Activated gamma-delta T cell treated with Interleukin-2 at 50 U/mL for 16 hours (primary cell): ENCODE measurements around the gene KCTD17.
A peak's percentile ranks its signal among the peaks of the same experiment; 100 is the strongest.

ENCODE experiments used
- DNase-seq: peaks from one replicate; pipeline ENCODE4 v3.0.0-alpha.2; 2020

Gene KCTD17

DNA sequence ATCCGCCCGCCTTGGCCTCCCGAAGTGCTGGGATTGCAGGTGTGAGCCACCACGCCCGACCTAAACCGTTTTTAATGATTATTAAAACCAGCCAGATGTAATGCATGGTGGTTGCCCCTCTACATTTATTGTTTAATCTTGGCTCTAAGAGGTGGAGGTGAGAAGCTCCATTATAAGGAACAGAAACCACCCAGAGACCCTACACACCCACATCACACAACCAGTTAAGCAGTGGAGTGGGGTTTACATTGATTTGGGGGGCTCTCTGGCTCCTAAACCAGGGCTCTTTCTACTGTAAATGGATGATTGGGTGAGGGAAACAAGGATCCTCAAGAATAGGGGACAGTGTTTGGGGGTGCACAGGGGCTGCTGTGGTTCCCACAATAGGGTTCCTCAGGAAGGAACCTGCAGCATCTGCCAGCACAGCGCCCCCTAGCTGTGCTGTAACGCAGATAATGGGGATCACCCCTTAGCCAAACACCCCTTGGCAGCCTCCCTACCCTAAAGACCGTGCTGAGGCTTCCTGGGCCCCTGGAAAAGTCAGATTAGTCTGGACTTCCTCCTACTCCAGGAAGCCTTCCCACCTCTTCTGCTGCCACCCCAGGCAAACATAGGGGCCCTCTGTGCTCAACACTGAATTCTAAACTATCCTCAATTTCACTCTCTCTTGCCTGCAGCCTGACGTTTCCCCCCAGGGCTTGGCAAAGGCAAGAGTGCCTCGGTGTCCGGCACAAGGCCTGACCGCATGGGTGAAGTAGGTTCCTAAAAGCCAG is 29.6 kb upstream of the KCTD17 start:
- peak; percentile 52 for DNase-seq

DNA sequence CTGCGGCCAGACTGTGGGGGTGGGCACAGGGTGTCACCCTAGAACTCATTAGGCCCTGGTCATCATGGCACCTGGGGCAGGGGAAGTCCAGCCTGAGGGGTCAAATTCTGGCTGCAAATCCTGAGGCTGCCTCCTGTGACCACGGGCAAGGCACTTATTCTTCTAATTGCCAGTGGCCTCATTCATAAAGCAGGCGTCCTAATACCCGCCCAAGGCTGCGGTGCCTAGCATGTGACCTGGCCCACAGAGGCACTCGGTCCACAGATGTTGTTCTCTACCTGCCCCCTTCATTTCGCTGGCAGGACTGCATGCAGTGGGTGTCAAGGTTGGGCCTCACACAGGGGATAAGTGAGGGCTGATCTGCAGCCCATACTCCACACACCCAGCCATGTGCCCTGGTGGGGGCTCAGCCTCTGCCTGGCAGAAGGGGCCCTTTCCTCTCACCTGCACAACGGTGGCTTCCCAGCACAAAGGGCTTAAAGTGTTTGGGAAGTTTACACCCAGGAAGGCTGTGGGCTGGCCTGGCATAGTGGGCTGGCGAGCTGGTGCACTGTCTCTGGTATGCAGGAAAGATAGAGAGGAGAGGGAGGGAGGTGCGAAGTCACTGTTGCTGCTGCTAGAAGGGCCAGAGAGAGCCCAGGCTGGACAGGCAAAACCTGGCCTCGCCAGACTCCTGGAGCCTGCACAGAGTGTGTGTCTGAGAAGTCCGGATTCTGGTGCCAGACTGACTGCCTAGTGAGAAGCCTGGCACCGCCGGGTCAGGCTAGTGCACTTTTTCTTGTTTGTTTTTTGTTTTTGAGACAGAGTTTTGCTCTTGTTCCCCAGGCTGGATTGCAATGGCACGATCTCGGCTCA is 28.8 kb upstream of the KCTD17 start:
- DNase-seq = no peak

DNA sequence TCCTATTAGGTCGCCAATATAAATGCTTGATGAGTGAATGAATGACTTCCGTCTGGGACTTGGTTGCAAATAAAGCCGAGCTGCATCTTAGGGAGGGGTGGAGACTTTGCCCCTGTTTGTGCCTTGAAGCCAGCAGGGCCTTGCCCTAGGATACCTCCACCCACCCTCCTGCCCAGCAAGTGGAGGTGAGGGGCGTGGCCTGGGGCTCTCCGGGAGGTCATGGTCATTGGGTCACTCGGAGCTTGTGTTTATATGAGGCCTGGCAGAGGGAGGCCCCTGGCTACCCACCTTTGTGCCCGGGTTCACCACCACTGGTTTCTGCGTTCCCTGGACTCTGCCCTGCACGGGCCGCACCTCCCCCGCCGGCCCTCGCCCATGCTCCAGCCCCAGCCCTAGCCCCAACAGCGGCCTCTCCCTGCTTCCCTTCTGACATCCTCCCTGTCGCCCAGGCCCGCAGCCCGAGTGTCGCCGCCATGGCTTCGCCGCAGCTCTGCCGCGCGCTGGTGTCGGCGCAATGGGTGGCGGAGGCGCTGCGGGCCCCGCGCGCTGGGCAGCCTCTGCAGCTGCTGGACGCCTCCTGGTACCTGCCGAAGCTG is 27.7 kb upstream of the KCTD17 start:
- no peak for DNase-seq

DNA sequence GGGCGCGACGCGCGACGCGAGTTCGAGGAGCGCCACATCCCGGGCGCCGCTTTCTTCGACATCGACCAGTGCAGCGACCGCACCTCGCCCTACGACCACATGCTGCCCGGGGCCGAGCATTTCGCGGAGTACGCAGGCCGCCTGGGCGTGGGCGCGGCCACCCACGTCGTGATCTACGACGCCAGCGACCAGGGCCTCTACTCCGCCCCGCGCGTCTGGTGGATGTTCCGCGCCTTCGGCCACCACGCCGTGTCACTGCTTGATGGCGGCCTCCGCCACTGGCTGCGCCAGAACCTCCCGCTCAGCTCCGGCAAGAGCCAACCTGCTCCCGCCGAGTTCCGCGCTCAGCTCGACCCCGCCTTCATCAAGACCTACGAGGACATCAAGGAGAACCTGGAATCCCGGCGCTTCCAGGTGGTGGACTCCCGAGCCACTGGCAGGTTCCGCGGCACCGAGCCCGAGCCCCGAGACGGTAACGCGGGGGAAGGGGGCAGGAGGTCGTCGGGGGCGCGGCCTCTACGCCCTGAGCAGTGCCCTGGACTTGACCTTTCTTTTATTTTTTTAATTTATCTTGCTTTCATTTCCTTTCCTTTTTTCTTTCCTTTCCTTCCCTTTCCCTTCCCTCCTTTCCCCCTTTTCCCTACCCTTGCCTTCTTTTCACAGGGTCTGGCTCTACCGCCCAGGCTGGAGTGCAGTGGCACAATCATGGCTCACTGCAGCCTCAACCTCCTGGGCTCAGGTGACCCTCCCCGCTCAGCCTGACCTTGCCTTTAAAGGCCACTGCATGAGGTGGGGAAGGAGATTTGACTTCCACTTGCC is 27.0 kb upstream of the KCTD17 start:
- no peak for DNase-seq

DNA sequence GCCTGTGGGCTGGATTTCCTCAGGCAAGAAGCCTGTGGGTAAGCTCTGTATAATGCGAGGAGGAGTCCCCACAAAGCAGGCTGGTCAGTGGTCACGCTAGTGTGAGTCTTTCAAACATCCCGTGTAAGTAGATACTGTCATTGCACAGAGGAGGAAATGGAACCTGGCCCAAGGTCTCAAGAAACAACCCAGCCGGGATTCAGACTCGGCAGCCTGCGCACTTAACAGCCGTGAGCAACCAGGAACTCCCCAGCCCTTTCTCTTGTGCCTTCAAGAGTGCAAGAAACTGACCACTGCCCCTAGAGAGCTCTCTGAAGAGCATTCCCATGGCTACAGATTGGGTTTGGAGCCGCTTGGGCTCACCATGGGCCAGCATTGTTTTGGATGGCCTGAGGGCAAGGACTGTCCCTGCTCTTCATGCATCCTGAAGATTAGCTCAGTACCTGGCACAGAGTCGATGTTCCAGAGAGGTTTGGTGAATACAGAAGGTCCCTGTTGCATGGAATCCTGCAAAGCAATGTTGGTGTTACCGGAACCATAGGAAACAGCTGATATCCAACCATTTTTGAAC is 26.0 kb upstream of the KCTD17 start:
- DNase-seq = no peak

DNA sequence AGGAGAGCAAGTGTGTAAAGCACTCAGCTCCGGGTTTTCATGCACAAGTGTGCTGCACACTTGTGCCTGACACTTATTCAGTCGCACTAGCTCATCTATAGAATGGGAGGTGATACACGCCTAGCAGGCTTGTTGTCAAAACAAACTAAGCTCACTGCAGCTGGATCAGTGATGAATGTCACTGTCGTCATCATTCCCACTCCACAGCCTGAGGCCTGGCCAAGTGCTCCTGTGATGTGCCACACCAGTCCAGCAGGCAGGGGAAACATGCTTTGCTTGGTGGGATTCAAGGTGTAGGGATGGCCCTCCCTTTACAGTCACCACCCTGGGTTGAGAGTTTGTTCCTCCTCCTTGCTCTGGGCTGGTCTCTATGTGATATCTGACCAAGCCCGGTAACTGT is 25.2 kb upstream of the KCTD17 start:
- DNase-seq = no peak

DNA sequence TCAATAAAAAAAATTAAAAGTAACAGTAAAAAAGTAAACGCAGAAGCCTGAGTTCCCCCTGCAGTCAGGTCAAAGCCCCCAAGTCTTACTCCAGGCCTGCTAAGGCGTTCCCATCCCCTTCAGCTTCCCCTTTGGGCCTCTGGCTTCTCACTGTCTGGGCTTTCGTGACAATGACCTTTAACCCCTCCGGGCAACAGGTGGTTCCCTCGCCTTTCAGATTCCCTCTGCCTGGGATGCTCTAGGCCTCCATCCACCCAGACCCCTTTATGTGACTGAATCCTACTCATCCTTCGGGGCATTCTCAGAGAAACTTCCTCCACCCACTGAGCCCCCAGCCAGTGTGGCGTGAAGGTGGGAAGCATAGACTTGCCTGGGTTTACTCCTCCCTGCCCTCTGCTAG is 24.0 kb upstream of the KCTD17 start:
- no peak for DNase-seq

DNA sequence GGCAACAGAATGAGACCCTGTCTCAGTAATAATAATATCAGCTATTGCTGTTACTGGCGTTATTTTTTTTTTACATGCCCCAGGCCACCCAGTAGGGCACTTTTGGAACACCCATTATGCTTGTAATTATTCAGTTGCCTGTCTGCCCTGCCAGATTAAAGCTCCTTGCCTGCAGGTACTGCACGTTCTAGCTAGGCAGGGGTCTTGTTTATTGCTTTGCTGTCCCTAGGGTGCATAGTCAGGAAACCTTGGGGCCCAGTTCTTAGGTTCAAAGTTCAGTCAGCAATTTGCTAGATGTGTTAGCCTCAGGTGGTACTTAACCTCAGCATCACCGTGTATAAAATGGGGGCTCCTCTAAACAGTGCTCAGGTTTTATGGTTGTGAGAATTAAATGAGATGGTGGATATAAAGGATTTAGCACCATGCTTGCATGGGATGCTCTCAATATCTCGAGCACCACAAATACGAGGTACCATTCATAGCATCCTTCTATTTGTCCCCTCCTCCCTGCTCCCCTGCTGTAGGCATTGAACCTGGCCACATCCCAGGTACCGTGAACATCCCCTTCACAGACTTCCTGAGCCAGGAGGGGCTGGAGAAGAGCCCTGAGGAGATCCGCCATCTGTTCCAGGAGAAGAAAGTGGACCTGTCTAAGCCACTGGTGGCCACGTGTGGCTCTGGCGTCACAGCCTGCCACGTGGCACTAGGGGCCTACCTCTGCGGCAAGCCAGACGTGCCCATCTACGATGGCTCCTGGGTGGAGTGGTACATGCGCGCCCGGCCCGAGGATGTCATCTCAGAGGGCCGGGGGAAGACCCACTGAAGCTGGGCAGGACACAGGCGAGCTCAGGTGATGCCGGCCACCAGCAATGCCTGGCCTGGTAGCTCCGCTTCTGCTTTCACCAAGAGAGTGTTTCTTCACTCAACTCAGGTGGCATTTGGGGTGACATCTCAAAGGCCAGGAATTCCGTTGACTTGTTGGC is 22.6 kb upstream of the KCTD17 start:
- no peak for DNase-seq

DNA sequence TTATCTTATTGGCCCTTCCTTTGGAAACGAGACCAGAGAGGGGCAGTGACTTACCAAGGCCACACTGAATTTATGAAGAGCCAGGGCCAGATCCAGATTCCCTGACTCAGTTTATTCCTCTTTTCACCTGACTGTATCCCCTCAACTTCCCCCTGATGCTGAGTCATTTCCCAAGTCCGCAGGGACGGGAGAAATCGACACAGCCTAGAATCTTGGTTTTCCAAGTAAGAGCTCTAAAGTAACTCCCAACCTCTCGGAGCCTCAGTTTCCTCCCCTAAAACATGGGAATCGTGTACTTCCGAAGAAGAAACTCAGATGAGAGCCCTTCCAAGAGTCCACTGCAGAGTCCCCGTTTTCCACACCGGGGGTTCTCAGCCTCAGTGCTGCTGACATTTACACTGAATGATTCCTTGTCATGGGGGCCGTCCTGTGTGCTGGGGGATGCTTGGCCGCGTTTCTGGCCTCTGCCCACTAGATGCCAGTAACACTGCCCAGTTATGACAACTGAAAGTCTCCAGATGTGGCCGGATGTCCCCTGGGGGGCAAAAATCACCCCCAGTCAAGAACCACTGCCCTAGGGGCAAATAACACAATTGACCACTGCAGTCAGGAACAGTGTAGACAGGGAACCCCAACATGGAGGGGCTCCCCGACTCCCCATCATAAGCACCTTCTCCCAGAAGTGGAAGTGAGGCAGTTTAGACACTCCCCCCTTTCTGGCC is 20.8 kb upstream of the KCTD17 start:
- DNase-seq = no peak

DNA sequence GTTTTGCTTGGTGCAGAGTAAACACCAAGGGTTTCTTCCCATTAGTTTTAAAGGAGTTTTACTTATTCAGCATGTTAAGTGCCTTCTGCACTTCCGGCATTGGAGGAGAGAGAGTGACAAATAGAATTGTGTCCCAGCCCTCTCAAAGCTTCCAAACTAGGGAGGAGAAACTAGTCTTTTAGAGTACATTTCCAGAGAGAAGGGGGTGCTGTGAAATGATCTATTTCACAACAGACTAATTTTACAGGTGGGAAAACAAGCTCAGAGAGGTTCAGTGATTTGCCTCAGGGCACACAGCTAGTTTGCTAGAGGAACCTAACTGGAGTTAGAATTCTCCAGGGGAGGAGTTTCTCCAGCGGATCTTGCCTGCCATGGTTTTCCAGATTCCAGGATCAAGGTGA is 19.4 kb upstream of the KCTD17 start:
- DNase-seq = no peak

DNA sequence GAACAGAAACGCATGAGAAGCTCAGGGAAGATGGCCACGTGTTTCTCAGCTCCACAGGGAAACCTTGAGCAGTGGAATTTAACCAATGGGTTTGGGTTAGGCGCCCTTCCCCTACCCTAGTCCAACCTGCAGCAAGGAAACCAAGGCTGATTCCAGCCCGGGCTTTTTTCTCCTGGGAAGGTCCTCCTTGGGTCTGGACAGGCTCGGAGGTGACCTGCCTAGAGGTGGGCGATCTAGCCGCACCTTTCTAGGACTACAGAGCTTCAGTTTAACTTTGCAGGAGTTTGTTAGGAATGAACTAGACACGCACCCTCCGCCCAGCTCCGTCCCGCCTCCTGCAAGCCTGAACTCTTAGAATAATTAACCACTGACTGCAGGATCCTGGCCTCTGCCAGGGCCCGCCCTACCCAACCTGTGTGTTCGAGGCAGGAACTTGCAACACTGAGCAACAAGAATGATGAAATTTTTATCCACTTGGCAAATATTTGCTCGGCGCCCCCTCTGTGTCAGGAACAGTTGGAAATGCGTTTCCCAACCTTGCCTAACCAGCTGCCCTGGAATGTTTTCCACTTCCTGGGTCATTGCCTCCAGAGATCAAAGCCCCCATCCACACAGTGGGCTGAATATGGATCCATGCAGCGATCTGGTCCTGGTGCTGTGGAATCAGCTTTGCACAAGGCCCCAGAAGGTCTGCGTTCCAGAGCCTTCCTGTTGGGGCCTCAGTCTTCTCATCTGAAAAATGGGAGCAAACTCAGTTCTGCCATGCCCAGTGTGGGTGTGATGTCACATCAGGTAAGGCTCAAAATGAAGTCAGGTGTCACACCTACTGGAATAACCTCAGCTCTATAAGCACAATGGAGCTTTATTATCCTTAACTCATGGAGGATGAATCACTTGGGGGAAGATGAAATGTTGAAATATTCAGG is 18.7 kb upstream of the KCTD17 start:
- no peak for DNase-seq

DNA sequence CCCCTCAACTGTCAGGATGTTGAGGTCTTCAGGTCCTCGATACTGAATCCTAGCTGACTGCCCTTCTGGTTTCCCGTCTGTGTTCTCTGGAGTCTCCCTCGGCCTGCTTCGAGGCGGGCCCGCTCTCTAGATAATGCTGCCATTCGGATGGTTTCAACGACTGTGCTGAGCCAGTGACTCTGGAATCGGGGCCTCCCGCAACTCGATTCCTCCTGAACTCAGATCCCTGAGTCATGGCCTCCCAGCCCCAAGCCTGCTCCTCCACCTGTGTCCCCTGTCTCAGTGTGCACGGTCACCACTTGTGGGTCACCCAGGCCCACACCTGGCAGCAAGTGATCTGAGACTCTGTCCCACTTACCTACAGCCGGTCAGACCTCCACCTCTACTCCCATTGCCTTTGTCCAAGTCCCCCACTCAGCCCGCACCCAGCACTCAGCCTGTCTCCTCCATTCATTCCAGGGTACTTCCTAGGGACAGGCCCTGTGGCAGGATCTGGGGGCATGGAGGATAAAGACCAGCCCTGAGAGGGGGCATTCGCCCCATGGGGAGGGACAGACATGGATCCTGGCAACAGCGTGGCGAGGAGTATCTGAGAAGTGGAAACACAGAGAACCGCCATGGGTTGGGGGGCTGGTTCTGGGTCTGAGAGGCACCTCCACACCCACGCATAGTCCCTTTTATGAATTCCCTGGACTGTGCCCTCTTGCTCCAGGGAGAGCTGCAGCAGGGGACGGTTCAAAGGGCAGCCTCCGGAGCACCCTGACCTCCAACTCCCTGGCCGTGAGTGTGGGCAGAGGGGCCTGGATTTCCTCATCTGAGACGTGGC is 17.7 kb upstream of the KCTD17 start:
- DNase-seq = no peak

DNA sequence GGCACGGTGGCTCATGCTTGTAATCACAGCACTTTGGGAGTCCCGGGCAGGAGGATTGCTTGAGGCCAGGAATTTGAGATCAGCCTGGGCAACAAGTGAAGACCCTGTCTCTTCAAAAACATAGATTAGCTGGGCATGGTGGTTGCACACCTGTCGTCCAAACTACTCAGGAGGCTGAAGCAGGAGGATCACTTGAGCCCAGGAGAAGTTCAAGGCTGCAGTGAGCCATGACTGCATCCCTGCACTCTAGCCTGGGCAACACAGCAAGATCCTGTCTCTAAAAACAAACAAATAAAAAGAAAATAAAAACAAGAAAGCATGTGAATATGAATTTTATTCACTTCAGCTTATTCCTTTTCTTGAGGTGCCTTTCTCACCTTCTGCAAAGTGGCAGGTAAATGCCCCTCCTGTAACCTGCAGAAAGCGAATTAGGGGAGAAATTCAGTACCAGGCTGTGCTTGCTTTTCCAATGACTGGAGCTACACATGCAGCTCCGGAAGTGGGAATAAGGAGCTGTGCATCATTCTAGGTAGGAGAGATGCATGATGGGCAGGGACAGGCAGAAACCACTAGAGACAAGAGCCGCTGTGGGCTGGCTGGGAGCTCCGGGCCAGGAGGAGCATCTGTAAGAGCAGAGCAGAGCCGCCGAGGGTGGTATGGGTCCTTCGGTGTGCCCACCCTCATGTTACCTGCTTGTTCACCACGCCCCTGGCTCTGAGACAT is 14.7 kb upstream of the KCTD17 start:
- DNase-seq = no peak

DNA sequence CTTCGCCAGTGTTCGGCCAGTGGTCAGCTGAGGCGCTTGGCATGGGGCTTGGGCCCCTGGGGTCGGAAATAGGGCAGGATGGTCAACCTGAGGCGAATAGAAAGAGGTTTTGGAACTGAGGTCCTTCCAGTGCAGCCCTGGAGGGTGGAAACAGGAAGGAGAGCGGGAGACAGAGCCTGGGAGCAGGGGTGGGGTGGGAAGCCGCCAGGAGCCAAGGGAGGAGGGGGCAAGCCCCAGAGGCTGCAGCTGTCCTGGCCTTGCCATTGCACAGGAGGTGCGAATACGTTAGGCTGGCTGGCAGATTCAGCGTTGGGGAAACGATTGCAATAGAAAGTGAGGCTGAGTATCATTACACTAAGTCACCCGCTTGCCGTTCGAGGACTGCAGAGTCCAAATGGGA is 13.9 kb upstream of the KCTD17 start:
- DNase-seq = no peak

DNA sequence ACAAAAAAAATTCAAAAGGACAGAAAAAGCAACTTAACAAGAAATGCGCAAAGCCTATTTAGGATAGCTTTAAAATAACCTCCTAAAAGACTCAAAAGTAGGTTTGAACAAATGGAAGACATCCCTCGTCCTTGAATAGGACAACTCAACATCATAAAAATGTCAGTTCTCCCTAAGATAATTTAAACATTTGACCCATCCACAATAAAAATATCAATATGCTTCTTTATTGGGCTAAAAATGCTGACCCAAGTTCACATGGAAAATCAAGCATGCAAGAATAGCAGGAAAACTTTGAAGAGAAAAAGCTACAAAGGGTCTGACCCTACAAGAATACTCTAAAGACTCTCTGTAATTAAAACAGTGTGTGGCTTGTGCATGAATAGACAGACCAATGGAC is 12.1 kb upstream of the KCTD17 start:
- no peak for DNase-seq

DNA sequence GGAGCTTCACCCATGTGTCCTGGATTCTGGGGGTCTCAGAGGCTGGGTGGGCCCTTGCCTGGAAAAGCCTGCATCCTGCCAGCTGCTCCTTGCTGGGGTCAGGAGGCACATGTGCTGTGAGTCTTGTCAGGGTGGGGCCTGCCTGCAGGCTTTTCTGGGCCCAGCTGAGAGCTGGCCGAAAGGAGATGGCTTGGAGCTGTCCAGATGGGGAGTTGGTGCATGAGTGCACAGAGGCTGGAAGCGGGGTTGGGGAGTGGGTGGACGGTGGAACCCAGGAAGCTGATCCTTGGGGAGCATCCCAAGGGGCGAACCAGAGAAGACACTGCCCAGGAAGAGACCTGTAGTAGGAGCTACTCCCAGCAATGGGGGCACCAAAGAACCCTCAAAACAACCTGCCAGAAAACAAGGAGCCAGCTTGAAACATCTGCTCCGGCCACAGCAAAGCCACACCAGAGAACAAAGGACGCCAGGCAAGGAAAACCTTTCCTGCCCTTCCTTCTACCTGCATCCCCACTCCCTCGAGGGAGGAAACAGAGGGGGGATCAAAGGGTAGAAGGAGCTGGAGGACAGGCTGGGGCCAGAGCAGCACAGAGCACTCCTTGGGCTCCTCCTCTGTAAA is 8.2 kb upstream of the KCTD17 start:
- no peak for DNase-seq

DNA sequence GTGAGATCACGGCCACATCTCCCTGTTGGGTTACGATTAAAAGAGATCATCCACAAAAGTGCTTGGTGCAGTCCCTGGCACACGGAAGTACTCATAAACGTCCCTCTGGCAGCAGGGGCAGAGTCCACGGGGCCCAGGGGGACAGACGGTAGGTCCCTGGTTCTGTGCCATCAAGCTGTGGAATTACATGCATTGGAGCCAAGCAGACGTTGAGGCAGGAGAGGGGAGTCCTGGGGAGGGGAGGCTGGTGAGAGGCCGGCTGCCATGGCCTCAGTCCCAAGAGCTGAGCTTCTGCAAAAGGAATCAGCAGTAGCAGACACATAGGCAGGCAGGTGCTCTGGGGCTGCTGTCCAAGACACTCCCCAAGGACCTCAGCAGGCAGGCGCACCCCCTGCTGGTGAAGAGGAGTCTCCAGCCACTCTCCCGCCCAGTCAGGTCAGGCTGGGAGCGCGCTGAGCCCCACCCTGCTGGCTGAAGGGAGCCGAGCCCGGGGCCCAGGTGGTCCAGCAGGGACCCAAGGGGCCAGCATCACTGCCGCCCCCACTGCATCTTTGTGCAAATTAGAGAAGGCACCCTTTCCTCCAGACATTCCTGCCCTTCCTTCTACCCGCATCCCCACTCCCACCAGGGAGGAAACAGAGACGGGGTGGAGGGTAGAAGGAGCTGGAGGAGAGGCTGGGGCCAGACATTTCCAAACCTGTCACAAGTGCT is 7.6 kb upstream of the KCTD17 start:
- DNase-seq = no peak
